OCI-LY1 (cell line): ENCODE measurements around the gene MLXIP.

Experiments
- CTCF ChIP-seq: fragments of 200-600 bp; sonication (generic), shearing (Covaris generic); IDR thresholded peaks from 2 replicates; pipeline ENCODE4 v1.5.1; 2017; ENCODE audit warnings: mild to moderate bottlenecking, antibody characterized with exemption, low read length, moderate library complexity, mixed read lengths
- EZH2 ChIP-seq: fragments of 200-600 bp; sonication (generic), shearing (Covaris generic); IDR thresholded peaks from 2 replicates; pipeline ENCODE4 v1.8.0; 2017; ENCODE audit warnings: borderline replicate concordance, mixed run types, mild to moderate bottlenecking, antibody characterized with exemption, low read length, moderate library complexity, mixed read lengths

GRCh38 chr12:122172262-122172939 lies 93.8 kb downstream of the MLXIP start:
- TF ChIP-seq EZH2 = no peak
- TF ChIP-seq CTCF = no peak
